H1 (cell line): Measurements from ENCODE around the gene TNS4.

Experiments
- ATF3 ChIP-seq: IDR thresholded peaks from 2 replicates; pipeline ENCODE4 v1.6.1; 2011; ENCODE audit warnings: low read depth, mild to moderate bottlenecking, low read length; ENCODE audit not compliant: insufficient read depth
- CEBPB ChIP-seq: IDR thresholded peaks from 2 replicates; pipeline ENCODE4 v1.6.1; 2012; ENCODE audit warnings: low read depth, low read length
- CTCF ChIP-seq, 3 experiments: IDR thresholded peaks; 1 replicate in 2 of 3; 2 replicates in 1 of 3; pipeline versions ENCODE4 v1.5.1 to v1.6.1; 2011; ENCODE audit warnings: low read length in 3 of 3, mild to moderate bottlenecking in 3 of 3, inconsistent platforms in 2 of 3, low read depth in 1 of 3, moderate library complexity in 1 of 3; ENCODE audit not compliant: insufficient read depth in 1 of 3; ENCODE audit errors: control extremely low read depth in 1 of 3
- KDM1A ChIP-seq: fragments of 200-600, 300-600 bp; sonication (generic); IDR thresholded peaks from 2 replicates; pipeline ENCODE4 v1.7.1; 2016; ENCODE audit warnings: mild to moderate bottlenecking, low read length, borderline replicate concordance
- POLR2A ChIP-seq, 2 experiments: IDR thresholded peaks; 1 replicate in 1 of 2; 2 replicates in 1 of 2; pipeline ENCODE4 v1.6.1; 2011; ENCODE audit warnings: low read depth in 2 of 2, low read length in 2 of 2, mild to moderate bottlenecking in 2 of 2; ENCODE audit errors: control extremely low read depth in 1 of 2
- SP2 ChIP-seq: IDR thresholded peaks from 2 replicates; pipeline ENCODE4 v1.6.1; 2012; ENCODE audit warnings: mild to moderate bottlenecking, low read length, inconsistent platforms
- SRF ChIP-seq: IDR thresholded peaks from 2 replicates; pipeline ENCODE4 v1.6.1; 2011; ENCODE audit warnings: mild to moderate bottlenecking, low read depth, low read length, moderate library complexity
- TAF1 ChIP-seq: IDR thresholded peaks from 2 replicates; pipeline ENCODE4 v1.6.1; 2011; ENCODE audit warnings: mild to moderate bottlenecking, low read depth, low read length

GRCh38 chr17:40545660-40546059, 44.2 kb upstream of the TNS4 start:
- TF ChIP-seq CTCF (IDR thresholded peaks at IDR 0.05; ENCODE audit: control extremely low read depth in 1 of 3, insufficient read depth in 1 of 3, low read depth in 1 of 3, low read length in 3 of 3), result no peak
- TF ChIP-seq SRF, result no peak
- TF ChIP-seq TAF1, result no peak
- no peak for TF ChIP-seq SP2
- TF ChIP-seq POLR2A (IDR thresholded peaks at IDR 0.05; ENCODE audit: control extremely low read depth in 1 of 2, low read depth in 2 of 2, low read length in 2 of 2), result no peak
- no peak for TF ChIP-seq CEBPB
- no peak for TF ChIP-seq KDM1A
- TF ChIP-seq ATF3, result no peak
